K562 (cell line): ENCODE results near the gene CRLF2.

Experiments
- EP300 ChIP-seq: IDR thresholded peaks from 2 replicates; pipeline ENCODE4 v1.6.1; 2012; ENCODE audit warnings: low read length, improper control_type of control experiment
- EZH2 ChIP-seq: IDR thresholded peaks from 2 replicates; pipeline ENCODE4 v1.6.1; 2012; ENCODE audit warnings: low read depth, mild to moderate bottlenecking, inconsistent platforms, low read length, borderline replicate concordance
- FOXM1 ChIP-seq, 2 experiments: fragments of 450-650 bp in 1 of 2; sonication (generic) in 1 of 2; formaldehyde crosslinking in 1 of 2; IDR thresholded peaks; 2 replicates each; pipeline versions ENCODE4 v1.6.1 to v1.9.0; 2017 to 2022; ENCODE audit warnings: low read depth in 2 of 2, mild to moderate bottlenecking in 2 of 2, missing genetic modification reagents in 1 of 2, moderate library complexity in 1 of 2
- ZNF274 ChIP-seq: IDR thresholded peaks from 2 replicates; pipeline ENCODE4 v1.6.1; 2011; ENCODE audit warnings: low read depth, mild to moderate bottlenecking, low read length, moderate library complexity, borderline replicate concordance

- TF ChIP-seq EZH2, result no peak
- TF ChIP-seq ZNF274, result no peak
- TF ChIP-seq FOXM1 (IDR thresholded peaks at IDR 0.05; ENCODE audit: low read depth), result no peak
- TF ChIP-seq FOXM1 (CRISPR knock-in tag; IDR thresholded peaks at IDR 0.05; ENCODE audit: low read depth), result no peak
- no peak for TF ChIP-seq EP300
Observed at GRCh38 chrX:1249101-1249887, 36.8 kb upstream of the CRLF2 start.
